ENCODE results near the gene MGAT3. TPM values are rescaled to one million over a fixed set of nuclear protein-coding genes. Genes with fewer than 3 reads are reported as not detected.

MGAT3 gene
- polyA plus RNA-seq, 1 donor from 2014 or later, result 29.1 TPM

DNA sequence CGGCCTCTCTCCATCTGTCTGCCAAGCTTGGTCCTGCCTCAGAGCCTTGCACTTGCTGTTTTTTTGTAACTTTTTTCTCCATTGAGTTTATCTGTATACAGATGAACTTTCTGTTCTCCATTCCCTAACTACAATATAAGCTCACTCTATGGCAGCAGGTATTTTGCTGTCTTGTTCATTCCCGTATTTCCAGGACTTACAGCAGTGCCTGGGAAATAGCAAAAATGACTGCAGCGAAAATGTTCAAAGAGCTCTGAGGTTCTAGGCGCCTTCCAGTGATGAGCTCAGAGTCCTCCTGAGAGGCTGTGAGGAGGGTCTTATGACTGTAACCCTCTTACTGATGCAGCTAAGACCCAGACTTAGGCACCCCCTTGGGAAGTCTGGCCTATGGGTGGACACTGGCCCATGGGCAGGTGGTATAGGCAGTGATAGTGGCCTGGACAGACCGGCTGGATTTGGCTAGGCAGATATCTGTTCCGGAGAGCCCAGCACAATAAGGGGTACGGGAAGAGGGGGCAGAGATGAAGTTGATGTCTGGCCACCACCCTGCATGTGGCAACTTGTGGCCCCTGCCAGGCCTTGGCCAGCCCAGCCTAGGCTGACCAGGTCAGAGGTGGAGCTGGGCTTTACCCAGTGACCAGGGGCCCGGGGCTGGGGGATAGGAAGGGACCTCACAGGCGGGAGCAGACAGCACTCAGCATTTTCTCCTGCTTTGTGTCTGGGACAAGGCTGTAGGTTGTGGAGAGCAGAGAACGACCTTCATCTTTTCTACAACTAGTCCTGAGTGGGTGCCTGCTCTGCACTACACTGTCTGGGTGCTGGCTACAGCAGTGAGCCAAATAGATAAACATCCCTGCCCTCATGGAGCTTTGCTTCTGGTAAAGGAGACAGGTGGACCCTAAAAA lies 68.2 kb downstream of the MGAT3 start:
- peaks cover 4% of the 10 kb centered on the region for H3K36me3 ChIP-seq (ENCODE audit: insufficient read depth, low read length)
- H3K4me2 ChIP-seq (ENCODE audit: low read length), result no peak overlapping the region
- peak overlapping the region; percentile 45 for H3K4me3 ChIP-seq (ENCODE audit: low read length)
- H3K9me2 ChIP-seq (ENCODE audit: insufficient read depth, low read length), result no peaks in the 10 kb centered on the region
- TF ChIP-seq EP300 (conservative IDR thresholded peaks at IDR 0.05; ENCODE audit: poor library complexity, severe bottlenecking) (no peak), TAF1 (IDR thresholded peaks at IDR 0.05; ENCODE audit: low read depth) (no peak), SMC3 (conservative IDR thresholded peaks at IDR 0.05; ENCODE audit: poor library complexity) (no peak), MXI1 (conservative IDR thresholded peaks at IDR 0.05; ENCODE audit: poor library complexity, severe bottlenecking) (no peak), RAD21 (conservative IDR thresholded peaks at IDR 0.05) (no peak), POLR2AphosphoS5 (IDR thresholded peaks at IDR 0.05) (no peak), CTCF (IDR thresholded peaks at IDR 0.05; ENCODE audit: poor library complexity, severe bottlenecking) (no peak), EZH2 (IDR thresholded peaks at IDR 0.05; ENCODE audit: borderline replicate concordance, insufficient read depth, low read length, poor library complexity, severe bottlenecking) (no peak)
- TF ChIP-seq, protein P1, sequence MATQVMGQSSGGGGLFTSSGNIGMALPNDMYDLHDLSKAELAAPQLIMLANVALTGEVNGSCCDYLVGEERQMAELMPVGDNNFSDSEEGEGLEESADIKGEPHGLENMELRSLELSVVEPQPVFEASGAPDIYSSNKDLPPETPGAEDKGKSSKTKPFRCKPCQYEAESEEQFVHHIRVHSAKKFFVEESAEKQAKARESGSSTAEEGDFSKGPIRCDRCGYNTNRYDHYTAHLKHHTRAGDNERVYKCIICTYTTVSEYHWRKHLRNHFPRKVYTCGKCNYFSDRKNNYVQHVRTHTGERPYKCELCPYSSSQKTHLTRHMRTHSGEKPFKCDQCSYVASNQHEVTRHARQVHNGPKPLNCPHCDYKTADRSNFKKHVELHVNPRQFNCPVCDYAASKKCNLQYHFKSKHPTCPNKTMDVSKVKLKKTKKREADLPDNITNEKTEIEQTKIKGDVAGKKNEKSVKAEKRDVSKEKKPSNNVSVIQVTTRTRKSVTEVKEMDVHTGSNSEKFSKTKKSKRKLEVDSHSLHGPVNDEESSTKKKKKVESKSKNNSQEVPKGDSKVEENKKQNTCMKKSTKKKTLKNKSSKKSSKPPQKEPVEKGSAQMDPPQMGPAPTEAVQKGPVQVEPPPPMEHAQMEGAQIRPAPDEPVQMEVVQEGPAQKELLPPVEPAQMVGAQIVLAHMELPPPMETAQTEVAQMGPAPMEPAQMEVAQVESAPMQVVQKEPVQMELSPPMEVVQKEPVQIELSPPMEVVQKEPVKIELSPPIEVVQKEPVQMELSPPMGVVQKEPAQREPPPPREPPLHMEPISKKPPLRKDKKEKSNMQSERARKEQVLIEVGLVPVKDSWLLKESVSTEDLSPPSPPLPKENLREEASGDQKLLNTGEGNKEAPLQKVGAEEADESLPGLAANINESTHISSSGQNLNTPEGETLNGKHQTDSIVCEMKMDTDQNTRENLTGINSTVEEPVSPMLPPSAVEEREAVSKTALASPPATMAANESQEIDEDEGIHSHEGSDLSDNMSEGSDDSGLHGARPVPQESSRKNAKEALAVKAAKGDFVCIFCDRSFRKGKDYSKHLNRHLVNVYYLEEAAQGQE (IDR thresholded peaks at IDR 0.05; ENCODE audit: borderline replicate concordance), result no peak
- no peaks in the 10 kb centered on the region for H3F3A ChIP-seq (ENCODE audit: insufficient read depth, low read length, poor library complexity, severe bottlenecking)
- no peak overlapping the region for H3K27ac ChIP-seq (ENCODE audit: low read length)
- no peak overlapping the region for H2AFZ ChIP-seq (ENCODE audit: low read depth, low read length)
- H3K9me3 ChIP-seq (ENCODE audit: low read length), result no peaks in the 10 kb centered on the region
- no peak overlapping the region for H3K9ac ChIP-seq (ENCODE audit: low read length)
- H3K27me3 ChIP-seq (ENCODE audit: insufficient read depth, low read depth, low read length), result no peaks in the 10 kb centered on the region
- peaks cover 37% of the 10 kb centered on the region for H4K20me1 ChIP-seq (ENCODE audit: insufficient read depth)
- peaks cover 59% of the 10 kb centered on the region for H3K79me2 ChIP-seq (replicated peaks; ENCODE audit: insufficient read depth, low read length)

GRCh38 chr22:39525658-39525975 lies 68.8 kb downstream of the MGAT3 start:
- Histone ChIP-seq H2AFZ (ENCODE audit: low read depth, low read length) (no peak overlapping the region), H3F3A (ENCODE audit: insufficient read depth, low read length, poor library complexity, severe bottlenecking) (no peaks in the 10 kb centered on the region), H3K36me3 (ENCODE audit: insufficient read depth, low read length) (peaks cover 4% of the 10 kb centered on the region), H3K9ac (ENCODE audit: low read length) (no peak overlapping the region), H4K20me1 (ENCODE audit: insufficient read depth) (peaks cover 37% of the 10 kb centered on the region), H3K9me3 (ENCODE audit: low read length) (no peaks in the 10 kb centered on the region), H3K9me2 (ENCODE audit: insufficient read depth, low read length) (no peaks in the 10 kb centered on the region), H3K4me3 (ENCODE audit: low read length) (no peak overlapping the region), H3K27ac (ENCODE audit: low read length) (no peak overlapping the region), H3K27me3 (ENCODE audit: insufficient read depth, low read depth, low read length) (no peaks in the 10 kb centered on the region), H3K4me2 (ENCODE audit: low read length) (no peak overlapping the region), H3K79me2 (replicated peaks; ENCODE audit: insufficient read depth, low read length) (peaks cover 57% of the 10 kb centered on the region)
- no peak for TF ChIP-seq CTCF (IDR thresholded peaks at IDR 0.05; ENCODE audit: poor library complexity, severe bottlenecking)
- no peak for TF ChIP-seq EZH2 (IDR thresholded peaks at IDR 0.05; ENCODE audit: borderline replicate concordance, insufficient read depth, low read length, poor library complexity, severe bottlenecking)
- no peak for TF ChIP-seq EP300 (conservative IDR thresholded peaks at IDR 0.05; ENCODE audit: poor library complexity, severe bottlenecking)
- TF ChIP-seq SMC3 (conservative IDR thresholded peaks at IDR 0.05; ENCODE audit: poor library complexity), result no peak
- TF ChIP-seq, protein P1 (IDR thresholded peaks at IDR 0.05; ENCODE audit: borderline replicate concordance), result no peak
- TF ChIP-seq POLR2AphosphoS5 (IDR thresholded peaks at IDR 0.05), result no peak
- TF ChIP-seq MXI1 (conservative IDR thresholded peaks at IDR 0.05; ENCODE audit: poor library complexity, severe bottlenecking), result no peak
- TF ChIP-seq TAF1 (IDR thresholded peaks at IDR 0.05; ENCODE audit: low read depth), result no peak
- TF ChIP-seq RAD21 (conservative IDR thresholded peaks at IDR 0.05), result no peak

All from neural cell (in vitro differentiated cells).